HG03469 (cell line): ENCODE data around the gene MRPL37.
"Not testable (repeated sequence)": the region's sequence is repeated elsewhere in the genome, so short reads cannot be mapped to it uniquely, and the experiment has no call there.

Experiments used
- ATAC-seq: cut with Tn5 transposase; IDR thresholded peaks from one replicate; pipeline ENCODE4 v1.9.1; 2021; ENCODE audit warnings: mild to moderate bottlenecking, moderate library complexity, moderate number of reproducible peaks; ENCODE audit not compliant: unreplicated experiment

The MRPL37 gene

DNA sequence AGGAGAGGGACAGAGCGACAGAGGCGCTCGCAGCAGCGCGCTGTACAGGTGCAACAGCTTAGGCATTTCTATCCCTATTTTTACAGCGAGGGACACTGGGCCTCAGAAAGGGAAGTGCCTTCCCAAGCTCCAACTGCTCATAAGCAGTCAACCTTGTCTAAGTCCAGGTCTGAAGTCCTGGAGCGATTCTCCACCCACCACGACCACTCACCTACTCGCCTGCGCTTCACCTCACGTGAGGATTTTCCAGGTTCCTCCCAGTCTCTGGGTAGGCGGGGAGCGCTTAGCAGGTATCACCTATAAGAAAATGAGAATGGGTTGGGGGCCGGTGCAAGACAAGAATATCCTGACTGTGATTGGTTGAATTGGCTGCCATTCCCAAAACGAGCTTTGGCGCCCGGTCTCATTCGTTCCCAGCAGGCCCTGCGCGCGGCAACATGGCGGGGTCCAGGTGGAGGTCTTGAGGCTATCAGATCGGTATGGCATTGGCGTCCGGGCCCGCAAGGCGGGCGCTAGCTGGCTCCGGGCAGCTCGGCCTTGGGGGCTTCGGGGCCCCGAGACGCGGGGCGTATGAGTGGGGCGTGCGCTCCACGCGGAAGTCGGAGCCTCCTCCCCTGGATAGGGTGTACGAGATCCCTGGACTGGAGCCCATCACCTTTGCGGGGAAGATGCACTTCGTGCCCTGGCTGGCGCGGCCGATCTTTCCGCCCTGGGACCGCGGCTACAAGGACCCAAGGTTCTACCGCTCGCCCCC lies at the start of gene MRPL37, which contains the start of gene CYB5RL:
Gene MRPL37, plus strand, starts transcription at position 403 of the 754 bp plus-strand sequence. Its CDS starts 77 bp downstream, at position 480.
Gene CYB5RL, minus strand, starts transcription at position 266 of the 754 bp plus-strand sequence. CDS start 4,414 bp downstream, outside the sequence.
- peak; percentile 72 for ATAC-seq

DNA sequence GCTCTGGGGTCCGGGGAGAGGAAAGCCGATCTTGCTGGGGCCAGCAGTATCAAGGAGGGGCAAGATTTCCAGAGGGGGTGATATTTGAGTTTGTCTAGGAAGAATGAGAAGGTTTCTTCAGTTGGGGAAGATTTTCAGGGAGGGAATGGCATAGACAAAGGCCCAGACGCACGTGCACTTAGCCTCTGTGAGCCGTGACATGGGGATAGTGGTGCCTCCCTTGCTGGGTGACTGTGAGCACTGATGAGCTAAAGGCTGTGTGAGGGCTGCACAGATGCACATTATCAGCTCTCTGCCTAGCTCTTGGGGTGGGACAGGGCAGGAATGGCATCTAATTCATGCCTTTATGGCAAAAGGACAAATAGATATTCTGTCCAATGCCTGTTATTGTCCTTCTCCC lies 49.0 kb upstream of the MRPL37 start:
- ATAC-seq, result no peak

DNA sequence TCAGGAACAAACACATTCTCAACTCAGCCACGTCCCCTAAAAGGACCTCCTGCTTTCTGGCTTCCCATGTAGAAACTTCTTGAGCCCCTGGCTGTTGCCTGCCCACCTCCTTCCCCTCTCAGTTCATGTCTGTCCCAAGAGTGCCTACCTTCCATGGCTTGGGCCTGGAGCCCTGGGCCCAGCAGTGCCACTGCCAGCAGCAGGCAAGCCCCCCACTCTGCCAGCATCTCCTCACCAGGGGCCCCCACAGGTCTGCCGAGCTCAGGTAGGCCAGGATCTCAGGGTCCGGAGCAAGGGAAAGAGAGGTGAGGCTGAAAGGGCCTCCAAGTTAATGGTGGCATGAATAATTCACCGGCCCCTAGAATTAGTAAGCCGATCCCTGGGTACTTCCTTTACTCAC lies 47.3 kb upstream of the MRPL37 start, which contains the start of gene CDCP2:
Gene CDCP2, minus strand, starts transcription at position 305 of the 400 bp plus-strand sequence. Its CDS starts 78 bp downstream, at position 227.
- no peak for ATAC-seq

DNA sequence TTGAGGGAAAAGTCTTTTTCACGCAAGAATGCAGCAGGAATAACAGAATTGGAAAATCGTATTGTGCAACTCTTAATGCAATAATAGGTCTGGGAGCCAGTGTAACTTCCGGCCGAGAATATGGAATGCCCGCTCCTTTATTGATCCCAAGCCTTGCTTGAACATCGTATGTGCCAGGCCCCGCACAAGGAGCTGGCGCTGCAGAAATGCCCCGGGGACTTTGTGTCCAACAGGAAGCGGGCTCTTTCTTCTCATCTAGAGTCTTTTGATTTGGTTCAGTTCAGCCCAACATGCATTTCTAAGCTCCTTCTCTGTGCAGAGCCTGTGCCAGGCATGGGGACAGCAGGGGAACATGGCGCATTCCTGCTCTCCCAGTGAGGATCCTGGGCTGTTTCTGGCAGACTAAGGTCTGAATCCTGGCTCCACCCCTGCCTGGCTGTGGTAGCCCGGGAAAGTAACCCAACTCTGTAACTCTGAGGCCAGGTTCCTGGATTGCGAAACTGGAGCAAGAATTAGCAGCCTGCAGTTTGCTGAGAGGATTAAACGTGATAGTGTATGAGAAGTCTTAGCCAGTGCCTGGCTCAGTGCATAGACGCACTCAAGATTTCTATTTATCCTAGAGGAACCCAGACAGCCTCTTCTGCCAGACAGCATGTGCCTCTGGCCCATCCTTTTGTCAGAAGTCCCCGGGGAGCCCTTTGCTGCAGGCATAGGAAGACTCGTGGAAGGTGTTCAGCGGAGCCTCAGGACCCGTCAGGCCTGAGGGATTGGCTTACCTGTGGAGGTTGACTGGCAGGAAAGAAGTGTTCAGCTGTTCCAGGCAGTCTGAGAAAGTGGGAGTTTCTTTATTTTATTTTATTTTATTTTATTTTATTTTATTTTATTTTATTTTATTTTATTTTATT lies 46.2 kb upstream of the MRPL37 start:
- no peak for ATAC-seq

DNA sequence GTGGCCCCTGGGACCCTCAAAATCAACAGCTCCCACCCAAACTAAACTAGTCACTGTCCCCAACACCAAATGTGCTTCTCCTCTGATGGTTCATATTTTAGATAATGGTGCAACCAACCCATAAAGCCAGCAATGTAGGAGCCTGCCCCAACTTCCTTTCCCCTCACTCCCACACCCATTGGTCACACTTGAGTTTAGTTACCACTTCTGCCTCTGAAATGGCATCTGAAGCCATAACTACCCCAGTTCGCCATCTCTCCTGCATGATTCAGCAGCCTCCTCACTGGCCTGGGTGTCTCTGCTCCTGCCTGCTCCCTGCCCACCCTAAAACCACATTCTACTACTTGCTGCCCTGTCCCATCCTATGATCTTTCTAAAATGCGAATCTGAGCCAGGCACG lies 43.8 kb upstream of the MRPL37 start:
- ATAC-seq, result no peak

DNA sequence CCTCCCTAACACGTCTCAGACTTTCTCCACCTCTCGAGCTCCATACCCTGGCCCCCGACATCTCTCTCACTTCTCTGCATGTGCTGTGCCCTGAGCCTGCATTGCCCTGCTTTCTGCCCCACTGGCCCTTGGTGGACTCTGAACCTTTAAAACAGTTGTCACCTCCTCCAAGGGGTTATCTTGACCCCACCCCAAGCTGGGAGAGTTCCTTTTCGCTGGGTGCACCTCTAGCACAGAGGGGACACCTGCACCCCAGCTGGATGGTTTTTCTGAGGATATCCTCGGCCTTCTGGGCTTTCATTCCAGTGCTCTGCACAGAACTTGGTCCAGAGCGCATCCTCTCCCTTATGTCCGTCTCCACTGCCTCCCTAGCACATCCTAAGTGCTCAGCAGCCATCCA lies 43.0 kb upstream of the MRPL37 start:
- ATAC-seq, result no peak

DNA sequence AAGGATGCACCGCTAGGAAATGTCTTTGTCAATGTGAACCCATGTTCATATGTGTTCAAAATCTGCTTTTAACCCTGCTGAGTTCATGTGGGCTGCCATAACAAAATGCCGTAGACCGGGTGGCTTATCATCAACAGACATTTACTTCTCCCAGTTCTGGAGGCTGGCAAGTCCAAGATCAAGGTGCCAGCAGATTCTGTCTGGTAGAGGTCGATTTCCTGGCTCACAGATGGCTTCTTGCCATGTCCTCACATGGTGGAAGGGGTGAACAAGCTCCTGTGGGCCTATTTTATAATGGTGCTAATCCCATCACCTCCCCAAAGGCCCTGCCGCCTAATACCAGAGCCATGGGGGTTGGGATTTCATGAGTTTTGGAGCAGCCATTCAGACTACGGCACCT lies 42.6 kb upstream of the MRPL37 start:
- no peak for ATAC-seq

DNA sequence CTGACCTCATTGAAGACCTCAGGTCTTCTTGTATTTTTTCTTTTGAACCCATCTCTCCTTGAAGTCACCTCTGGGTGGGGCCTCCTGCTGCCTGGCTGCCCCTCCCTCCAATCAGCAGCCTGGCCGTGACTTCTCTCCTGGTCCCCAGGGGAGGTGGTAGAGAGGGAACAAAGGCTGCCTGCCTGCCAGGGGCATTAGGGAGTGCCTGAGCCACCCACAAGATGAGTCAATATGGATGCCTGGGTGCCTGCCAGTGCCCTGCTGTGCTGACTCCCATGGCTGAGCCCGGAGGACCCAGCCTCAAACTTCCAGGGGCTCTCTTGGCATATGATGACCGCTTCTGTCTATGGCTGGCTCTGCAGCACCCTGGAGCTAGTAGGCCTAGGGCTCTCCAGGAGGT lies 41.9 kb upstream of the MRPL37 start:
- ATAC-seq, result no peak

DNA sequence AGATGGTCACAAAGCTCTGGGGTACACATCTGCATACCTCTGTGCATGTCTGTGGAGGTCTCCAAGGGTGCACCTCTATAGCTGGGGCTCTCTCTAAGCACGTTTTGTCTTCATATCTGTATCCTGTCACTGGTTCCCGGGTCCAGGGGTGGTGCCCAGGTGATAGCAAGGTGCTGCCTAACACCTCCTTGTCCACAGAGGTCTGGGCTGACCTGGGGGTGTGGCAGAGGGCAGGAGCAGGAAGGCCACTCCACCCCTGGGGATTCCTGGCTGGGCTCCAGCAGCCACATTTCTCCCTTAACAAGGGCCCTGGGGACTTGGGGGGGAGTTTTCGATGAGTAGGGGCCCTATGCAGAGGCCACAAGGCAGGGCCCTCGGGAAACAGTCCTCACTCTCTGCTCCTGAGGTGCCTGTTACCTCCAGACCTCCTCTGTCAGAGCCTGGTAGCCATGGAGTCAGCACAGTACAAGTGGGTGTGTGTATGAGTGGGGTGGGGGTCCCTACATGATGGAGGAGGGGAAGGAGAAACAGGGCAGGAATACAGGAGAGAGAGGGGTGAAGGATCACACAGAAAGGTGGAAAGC lies 40.1 kb upstream of the MRPL37 start:
- ATAC-seq, result no peak

DNA sequence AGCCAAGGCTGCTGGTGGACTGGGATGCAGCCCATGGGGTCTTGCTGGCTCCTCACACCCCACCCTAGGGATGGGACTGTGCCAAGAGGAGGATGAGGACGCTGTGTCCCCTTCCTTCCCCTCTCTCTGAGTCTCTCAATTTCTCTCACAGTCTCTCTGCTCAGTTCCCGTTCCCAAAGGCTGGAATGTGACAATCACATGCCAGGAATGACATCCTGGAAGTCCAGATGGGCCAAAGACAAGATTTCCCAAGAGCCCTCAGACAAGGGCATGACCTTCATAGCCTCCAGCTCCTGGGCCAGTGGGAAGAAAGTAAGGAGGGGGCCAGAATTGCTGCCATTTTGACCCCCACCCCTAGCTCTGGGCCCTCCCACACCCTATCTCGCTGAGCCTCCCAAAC lies 39.6 kb upstream of the MRPL37 start:
- no peak for ATAC-seq

DNA sequence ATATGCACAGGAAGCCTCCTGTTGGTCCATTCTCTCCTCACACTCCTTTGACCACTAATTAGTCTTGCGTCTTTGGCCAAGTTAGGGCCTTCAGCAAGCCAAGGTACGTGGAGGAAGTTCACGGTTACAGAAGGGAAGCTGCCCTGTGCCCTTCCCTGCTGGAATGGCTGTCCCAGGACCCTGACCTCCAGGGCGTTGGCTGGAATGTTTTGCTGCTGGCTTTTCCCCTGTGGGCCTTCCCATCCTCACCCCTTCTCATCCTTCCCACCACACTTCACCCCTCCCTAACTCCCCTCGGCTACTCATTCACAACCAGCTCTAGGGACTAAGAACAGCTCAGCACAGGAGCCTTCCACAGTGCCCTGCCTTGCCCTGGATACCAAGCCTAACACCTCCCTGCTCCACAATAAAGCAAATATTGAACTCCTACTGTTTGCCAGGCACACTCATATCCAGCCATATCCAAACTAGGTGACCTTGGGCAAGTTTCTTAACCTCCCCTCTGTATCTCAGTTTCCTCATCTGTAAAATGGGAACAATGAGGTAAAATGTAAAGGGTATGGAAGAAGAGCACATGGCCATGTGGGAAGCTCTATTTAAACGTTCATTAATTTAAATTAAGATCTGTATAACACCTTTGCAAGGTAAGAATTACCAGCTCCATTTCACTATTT lies 38.3 kb upstream of the MRPL37 start:
- ATAC-seq, result no peak

DNA sequence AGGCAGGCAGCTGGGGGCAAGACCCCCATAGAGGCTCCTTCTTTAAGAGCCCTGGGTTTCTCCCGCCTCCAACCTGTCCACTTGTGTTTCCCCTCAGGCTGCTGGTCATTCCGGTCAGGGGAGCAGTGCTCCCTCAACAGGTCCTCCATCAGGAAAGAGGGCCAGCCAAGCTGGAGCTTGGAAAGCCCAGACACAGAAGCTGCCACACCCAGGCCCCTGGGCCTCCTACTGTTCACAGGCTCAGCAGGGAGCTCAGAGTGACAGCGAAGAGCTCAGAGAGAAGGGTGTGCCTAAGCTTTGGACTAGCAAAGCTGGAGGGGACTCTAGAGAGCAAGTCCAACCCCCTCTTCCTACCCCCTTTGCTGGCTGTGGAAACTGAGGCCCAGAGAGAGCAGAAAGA lies 36.9 kb upstream of the MRPL37 start:
- ATAC-seq, result no peak

DNA sequence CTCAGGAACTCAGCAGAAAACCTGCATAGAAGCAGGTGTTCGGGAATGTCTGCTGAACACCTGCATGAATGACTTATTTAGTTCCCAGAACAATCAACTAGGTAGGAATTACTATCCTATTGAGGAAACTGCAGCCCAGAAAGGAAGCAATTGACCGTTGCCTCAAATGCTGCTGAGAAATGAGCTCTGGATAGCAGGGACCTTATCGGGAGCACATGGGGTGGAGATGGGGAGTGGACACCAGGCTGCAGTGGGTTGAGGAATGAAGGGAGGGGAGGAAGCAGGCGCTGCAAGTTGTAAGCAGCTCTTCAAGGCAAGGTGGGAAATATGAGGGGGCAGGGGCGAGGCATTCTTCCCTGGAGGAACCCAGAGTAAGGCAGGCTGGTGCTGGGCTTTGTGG lies 36.4 kb upstream of the MRPL37 start:
- ATAC-seq, result no peak

DNA sequence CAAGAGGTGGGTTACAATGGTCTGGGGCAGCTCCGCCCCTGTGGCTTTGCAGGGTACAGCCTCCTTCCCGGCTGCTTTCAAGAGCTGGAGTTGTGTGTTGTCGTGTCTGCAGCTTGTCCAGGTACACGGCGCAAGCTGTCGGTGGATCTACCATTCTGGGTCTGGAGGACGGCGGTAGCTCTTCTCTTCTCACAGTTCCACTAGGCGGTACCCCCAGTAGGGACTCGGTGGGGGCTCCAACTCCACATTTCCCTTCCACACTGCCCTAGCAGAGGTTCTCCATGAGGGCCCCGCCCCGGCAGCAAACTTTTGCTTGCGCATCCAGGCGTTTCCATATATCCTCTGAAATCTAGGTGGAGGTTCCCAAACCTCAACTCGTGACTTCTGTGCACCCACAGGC lies 34.8 kb upstream of the MRPL37 start:
- no peak for ATAC-seq

DNA sequence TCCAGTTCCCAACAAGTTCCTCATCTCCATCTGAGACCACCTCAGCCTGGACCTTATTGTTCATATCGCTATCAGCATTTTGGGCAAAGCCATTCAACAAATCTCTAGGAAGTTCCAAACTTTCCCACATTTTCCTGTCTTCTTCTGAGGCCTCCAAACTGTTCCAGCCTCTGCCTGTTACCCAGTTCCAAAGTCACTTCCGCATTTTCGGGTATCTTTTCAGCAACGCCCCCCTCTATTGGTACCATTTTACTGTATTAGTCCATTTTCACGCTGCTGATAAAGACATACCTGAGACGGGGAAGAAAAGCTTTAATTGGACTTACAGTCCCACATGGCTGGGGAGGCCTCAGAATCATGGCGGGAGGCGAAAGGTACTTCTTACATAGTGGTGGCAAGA lies 33.6 kb upstream of the MRPL37 start:
- not testable (repeated sequence) for ATAC-seq

DNA sequence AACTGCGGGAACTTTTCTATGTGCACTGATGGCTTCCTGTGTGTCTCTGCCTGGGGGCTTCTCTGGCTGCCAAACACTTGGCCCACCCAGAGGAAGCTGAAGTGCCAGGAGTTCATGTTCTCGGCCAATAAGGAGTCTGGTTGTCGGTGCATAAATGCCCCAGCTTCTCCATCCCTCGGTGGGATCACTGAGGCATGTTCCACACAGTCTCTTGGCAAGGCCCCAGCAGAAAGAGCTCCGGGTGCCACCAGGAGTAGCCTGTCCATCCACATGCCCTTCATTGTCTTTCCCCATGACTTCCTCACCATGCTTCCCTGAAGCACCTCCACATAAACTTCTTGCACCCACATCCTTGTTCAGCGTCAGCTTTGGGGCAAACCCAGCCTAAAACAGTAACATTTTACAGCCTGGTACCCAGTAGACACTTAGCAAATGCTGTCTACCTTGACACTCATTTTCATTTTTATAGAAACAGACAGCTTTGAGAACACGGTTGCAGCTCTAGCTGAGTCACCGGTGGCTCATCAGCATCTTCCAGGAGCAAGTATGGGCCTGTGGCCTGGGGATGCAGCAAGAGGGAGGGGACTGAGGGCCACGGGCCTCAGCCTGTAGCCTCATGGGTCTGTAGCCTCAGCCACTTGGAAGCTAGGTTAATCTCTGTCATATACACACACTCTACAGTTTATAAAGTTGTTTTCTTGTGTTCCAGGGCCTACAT lies 32.4 kb upstream of the MRPL37 start:
- ATAC-seq, result no peak

DNA sequence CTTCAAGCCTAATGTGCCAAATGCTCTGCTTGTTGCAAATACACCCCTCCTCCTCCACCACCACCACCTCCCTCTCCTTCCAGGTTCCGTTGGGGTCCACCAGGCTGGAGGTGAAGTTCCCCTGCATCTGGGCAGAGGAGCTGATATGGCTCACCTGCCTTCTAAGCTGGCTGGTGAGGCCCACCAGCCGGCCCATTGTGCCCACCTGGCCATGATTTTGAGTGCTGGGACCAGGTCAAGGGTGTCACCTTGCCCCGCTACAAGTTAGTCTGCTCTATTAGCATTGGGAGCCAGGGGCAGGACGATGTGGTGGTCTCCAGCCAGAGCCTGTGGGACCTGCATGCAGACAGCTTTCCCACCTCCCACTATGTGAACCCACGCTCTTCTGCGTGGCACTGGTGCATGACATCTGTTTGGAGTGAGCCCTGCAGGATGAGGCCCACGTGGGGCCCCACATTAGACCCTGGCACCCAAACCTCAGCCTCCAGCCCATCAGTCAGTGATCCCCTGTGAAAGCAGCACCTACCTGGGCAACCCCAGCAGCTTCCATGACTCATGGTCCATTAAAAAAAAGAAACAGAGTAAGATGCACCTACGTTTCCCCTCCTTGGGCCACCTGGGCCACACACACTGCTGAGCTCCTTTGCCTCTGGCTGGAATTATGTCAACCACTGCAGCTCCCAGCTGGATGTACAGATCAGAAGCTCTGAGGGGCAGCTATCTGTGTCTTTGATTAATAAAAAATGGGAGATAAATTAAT lies 31.6 kb upstream of the MRPL37 start:
- no peak for ATAC-seq

DNA sequence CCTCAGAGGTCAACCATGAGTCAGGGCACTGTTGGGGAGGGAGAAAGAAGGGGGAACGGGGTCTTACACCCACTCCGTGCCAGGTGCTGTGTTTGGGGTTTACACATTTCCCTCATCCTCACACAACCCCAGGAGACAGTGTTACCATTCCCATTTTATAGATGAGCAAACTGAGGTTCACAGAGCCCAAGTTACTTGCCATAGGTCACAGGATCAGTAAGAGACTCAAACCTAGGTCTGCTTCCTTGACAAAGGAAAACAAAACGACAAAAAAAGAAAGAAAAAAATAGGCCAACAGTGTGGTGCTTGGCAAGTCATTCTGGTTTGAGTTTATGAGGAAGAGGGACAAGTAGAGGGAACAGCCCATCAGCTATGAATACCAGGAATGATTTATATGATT lies 30.9 kb upstream of the MRPL37 start:
- no peak for ATAC-seq

DNA sequence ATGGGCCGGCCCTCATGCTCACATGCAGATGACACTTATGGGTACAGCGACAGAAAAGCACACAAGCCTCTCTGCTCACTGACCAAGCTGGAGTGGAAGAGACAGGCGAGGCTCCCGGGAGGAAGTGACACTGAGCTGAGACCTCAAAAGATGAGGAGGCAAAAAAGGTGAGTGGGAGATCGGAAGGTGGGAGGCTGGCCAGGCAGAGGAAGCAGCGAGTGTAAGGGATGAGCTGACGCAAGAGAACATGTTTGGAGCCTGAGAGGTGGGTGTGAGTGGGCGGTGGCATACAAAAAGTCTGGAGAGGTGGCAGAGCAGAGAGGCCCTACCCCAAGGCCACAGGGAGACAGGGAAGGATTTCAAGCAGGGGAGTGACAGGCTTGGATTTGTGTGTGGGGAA lies 29.0 kb upstream of the MRPL37 start:
- no peak for ATAC-seq

DNA sequence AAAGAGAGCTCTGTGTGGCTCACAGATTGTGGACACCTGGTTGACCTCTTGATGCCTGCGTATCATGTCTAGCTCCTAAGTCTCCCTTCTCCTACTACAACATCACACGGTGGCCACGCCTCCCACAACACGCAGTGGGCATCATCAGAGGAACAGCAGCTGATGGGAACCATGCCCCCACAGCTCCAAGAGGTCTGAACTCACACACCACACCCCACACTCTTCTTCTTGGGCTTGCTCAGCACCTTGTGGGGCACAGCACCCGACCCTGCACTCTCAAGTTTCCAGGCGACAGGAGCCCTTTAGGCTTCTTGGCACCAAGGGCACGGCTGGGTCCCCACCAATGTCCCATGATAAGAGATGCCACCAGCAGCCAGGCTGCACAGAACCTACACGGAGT lies 28.4 kb upstream of the MRPL37 start:
- ATAC-seq, result no peak
